ENCODE results near the gene TIAM1.

The TIAM1 gene

DNA sequence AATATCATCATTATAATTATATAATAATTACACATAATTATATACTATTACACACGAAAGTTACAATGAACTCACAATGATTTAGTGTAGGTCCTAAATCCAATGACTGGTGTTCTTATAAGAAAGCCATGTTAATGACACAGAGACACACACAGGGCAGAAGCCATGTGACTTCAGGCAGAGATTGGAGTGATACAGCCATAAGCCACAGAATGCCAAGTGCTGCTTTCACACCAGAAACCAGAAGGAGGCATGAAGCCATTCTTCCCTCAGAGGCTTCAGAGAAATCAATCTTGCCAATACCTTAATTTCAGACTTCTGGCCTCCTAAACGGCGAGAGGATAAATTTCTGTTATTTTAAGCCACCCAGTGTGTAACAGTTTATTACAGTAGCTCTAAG lies 158.4 kb downstream of the TIAM1 start:
- peaks cover 14% of the 10 kb centered on the region; the same call in 1 of the 2 replicates for H3K36me3 ChIP-seq (ENCODE audit: insufficient read depth, low read length)
- H3K9me3 ChIP-seq (ENCODE audit: insufficient read depth, low read depth, low read length): no peaks in the 10 kb centered on the region
- no peak overlapping the region for H3K4me3 ChIP-seq (ENCODE audit: low read length)
- no peak overlapping the region for H3K9ac ChIP-seq (ENCODE audit: low read depth, low read length)
- no peak overlapping the region for H3K27ac ChIP-seq (ENCODE audit: low read depth, low read length)
- 92% methylated on average over 3 of the region's 3 CpGs for WGBS
- H3K27me3 ChIP-seq (ENCODE audit: insufficient read depth, low read length): no peaks in the 10 kb centered on the region
- peaks cover 15% of the 10 kb centered on the region; the same call in 1 of the 2 replicates for H3K4me1 ChIP-seq (ENCODE audit: insufficient read depth, low read length)

DNA sequence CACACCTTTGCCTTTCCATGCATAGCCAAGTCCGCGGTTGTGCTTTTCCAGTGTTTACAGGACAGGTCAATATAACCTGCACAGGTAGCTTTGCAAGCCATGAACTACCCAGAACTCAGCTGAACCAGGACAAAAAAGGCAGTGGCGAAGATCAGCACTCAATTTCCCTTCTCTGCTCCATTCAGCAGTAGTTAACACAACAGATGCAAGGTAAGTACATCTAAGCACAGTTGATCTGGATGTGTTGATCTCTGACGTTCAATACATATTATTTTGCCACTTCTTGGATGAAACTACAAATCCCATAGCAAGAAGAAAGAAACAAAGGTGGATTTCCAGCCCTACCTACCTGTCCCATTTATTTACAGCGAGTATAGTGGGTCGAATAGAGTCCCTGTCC lies 159.2 kb downstream of the TIAM1 start:
- H3K27ac ChIP-seq (ENCODE audit: low read depth, low read length): no peak overlapping the region
- H3K9ac ChIP-seq (ENCODE audit: low read depth, low read length): no peak overlapping the region

DNA sequence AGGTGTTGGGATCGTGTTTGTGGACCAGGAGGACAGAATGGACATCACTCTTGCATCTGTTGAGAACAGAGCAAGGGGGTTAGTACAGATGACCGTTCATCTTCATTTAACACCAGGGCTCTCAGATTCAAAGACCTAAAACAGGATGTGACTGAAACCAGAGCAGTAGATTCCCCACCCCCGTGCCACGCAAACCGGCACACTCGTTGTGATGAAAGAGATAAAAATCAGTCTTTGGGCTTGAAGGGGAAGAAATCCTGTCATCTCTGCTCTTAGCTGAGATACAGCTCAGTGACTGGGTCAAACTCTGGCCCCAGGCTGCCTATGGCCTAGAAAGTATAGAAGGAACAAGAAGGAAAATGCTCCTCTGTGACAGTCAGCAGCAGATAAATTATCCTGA lies 159.6 kb downstream of the TIAM1 start:
- Histone ChIP-seq H3K9ac (ENCODE audit: low read depth, low read length) (no peak overlapping the region), H3K9me3 (ENCODE audit: insufficient read depth, low read depth, low read length) (no peaks in the 10 kb centered on the region), H3K4me3 (ENCODE audit: low read length) (no peak overlapping the region), H3K27ac (ENCODE audit: low read depth, low read length) (no peak overlapping the region), H3K27me3 (ENCODE audit: insufficient read depth, low read length) (no peaks in the 10 kb centered on the region), H3K4me1 (ENCODE audit: insufficient read depth, low read length) (peaks cover 15% of the 10 kb centered on the region; the same call in 1 of the 2 replicates), H3K36me3 (ENCODE audit: insufficient read depth, low read length) (peaks cover 14% of the 10 kb centered on the region; the same call in 1 of the 2 replicates)
- WGBS: 93% methylated on average over 6 of the region's 6 CpGs

More for the DNA sequence above, 159.2 kb downstream of the TIAM1 start:
- peaks cover 14% of the 10 kb centered on the region; the same call in 1 of the 2 replicates for H3K36me3 ChIP-seq (ENCODE audit: insufficient read depth, low read length)
- no peaks in the 10 kb centered on the region for H3K9me3 ChIP-seq (ENCODE audit: insufficient read depth, low read depth, low read length)
- 95% methylated on average over 5 of the region's 6 CpGs for WGBS
- no peaks in the 10 kb centered on the region for H3K27me3 ChIP-seq (ENCODE audit: insufficient read depth, low read length)
- H3K4me3 ChIP-seq (ENCODE audit: low read length): no peak overlapping the region
- peaks cover 15% of the 10 kb centered on the region; the same call in 1 of the 2 replicates for H3K4me1 ChIP-seq (ENCODE audit: insufficient read depth, low read length)

DNA sequence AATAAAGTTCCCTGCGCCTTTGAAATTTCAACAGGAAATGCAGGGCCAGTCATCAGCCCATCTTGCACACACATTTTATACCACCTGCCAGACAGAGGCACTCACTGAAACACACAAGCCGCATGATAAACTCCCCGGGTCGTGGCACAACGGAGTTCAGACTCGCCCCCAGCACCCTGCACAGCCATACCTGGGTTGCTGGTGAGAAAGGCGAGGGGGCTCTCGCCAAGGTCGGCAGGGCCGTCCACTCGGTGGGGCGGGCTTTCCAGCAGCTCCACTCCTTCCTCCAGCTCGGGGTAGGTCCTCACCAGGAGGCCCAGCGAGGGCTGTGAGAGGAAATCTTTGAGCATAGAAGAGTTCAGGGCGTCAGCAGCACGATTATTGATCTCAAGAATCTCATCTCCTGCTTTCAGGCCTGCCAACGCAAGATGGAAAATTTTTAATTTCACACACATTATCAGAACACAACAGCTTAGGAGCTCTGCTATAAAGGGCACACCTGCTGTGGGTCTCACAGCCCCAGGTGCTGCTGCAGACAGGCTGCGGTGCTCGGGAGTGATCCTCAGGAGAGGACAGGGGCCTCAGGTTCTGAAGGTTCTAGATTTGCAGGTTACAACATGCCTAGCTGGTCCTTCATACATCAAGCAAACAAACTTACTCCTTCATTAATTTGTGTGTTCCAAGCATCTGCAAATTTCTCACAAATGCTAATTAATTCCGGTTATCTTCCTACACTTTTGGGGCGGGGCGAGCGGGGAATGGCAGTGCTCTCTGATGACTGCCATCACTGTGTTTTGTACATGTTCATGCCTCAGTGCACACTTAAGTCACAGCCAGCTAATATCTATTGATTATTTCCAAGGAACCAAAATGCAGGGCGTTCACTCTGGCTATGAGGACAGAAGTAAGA lies 161.6 kb downstream of the TIAM1 start:
- peaks cover 14% of the 10 kb centered on the region; the same call in 1 of the 2 replicates for H3K36me3 ChIP-seq (ENCODE audit: insufficient read depth, low read length)
- WGBS: 93% methylated on average over 24 of the region's 24 CpGs

DNA sequence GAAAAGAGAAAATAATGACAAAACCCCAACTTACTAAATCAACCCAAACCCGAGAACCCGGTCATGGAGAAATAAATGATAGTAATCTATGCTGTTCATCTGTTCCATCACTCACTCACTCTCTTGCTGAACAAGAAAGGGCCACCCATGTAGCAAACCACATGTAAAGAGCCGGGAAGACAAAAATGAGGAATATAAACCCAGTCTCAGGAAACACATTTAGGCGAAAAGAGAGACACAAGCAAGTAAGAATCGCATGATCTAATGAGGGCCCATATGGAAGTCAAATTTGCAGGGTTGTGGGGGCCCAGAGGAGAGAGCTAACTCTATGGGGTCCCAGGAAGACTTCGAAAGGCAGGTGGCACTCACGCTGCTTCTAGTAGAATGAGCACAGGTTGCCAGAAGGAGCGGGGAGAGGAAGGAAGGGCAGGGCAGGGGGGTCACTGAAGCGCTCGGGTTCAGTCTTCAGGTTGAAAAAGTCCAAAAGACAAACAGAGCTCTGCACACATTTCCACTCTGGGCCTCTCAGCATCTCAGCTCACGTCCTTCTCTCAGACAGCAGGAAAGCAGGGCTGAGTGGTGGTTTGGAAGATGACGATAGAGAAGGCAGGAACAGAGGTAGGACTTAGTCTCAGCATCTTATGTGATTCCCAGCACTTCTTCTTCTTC lies 162.8 kb downstream of the TIAM1 start:
- H3K27ac ChIP-seq (ENCODE audit: low read depth, low read length): no peak overlapping the region
- H3K27me3 ChIP-seq (ENCODE audit: insufficient read depth, low read length): no peaks in the 10 kb centered on the region
- no peaks in the 10 kb centered on the region for H3K9me3 ChIP-seq (ENCODE audit: insufficient read depth, low read depth, low read length)
- no peaks in the 10 kb centered on the region for H3K4me1 ChIP-seq (ENCODE audit: insufficient read depth, low read length)
- 94% methylated on average over 12 of the region's 12 CpGs for WGBS
- peaks cover 14% of the 10 kb centered on the region; the same call in 1 of the 2 replicates for H3K36me3 ChIP-seq (ENCODE audit: insufficient read depth, low read length)
- H3K9ac ChIP-seq (ENCODE audit: low read depth, low read length): no peak overlapping the region
- no peak overlapping the region for H3K4me3 ChIP-seq (ENCODE audit: low read length)

More for the DNA sequence above, 161.6 kb downstream of the TIAM1 start:
- Histone ChIP-seq H3K27me3 (ENCODE audit: insufficient read depth, low read length) (no peaks in the 10 kb centered on the region), H3K9me3 (ENCODE audit: insufficient read depth, low read depth, low read length) (no peaks in the 10 kb centered on the region), H3K9ac (ENCODE audit: low read depth, low read length) (no peak overlapping the region), H3K4me3 (ENCODE audit: low read length) (no peak overlapping the region), H3K4me1 (ENCODE audit: insufficient read depth, low read length) (peaks cover 9% of the 10 kb centered on the region; the same call in 1 of the 2 replicates), H3K27ac (ENCODE audit: low read depth, low read length) (no peak overlapping the region)

DNA sequence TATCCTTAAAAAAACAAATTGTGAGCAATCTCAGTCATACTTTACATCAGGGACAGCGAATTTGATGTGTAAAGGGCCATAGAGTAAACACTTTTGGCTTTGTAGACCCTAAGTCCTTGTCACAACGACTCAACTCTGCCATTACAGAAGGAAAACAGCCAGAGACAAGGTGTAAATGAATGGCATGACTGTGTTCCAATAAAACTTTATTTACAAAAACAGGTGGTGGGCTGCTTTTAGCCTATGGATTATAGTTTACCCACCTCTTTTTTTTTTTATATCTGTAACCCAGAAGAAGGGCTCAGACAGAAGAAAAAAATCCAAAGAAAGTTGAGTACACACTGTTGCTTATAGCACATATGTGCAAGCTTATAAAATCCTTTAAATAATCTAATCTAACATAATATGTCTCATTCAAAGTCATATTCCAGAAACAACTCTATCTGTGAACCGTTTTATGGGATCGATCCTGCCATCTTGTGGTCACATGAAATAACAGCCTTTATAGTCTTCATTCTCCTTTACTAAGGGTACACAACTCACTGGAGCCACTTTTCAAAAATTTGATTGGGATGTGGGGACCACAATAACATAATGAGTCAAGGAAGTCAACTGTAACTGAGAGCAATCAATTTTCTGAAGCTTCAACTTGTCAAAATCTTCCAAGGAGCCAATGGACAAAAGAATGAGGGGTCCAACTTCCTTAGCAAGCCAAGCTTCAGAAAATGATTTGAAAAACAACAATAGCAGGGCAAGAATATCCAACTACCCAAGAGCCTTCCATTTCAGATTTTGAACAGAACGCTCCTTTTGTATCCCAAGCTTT lies 163.6 kb downstream of the TIAM1 start:
- Histone ChIP-seq H3K9me3 (ENCODE audit: insufficient read depth, low read depth, low read length) (no peaks in the 10 kb centered on the region), H3K27me3 (ENCODE audit: insufficient read depth, low read length) (no peaks in the 10 kb centered on the region), H3K9ac (ENCODE audit: low read depth, low read length) (no peak overlapping the region), H3K4me1 (ENCODE audit: insufficient read depth, low read length) (no peaks in the 10 kb centered on the region), H3K4me3 (ENCODE audit: low read length) (no peak overlapping the region), H3K36me3 (ENCODE audit: insufficient read depth, low read length) (peaks cover 12% of the 10 kb centered on the region; the same call in 1 of the 2 replicates), H3K27ac (ENCODE audit: low read depth, low read length) (no peak overlapping the region)
- WGBS: 59% methylated on average over 5 of the region's 5 CpGs

DNA sequence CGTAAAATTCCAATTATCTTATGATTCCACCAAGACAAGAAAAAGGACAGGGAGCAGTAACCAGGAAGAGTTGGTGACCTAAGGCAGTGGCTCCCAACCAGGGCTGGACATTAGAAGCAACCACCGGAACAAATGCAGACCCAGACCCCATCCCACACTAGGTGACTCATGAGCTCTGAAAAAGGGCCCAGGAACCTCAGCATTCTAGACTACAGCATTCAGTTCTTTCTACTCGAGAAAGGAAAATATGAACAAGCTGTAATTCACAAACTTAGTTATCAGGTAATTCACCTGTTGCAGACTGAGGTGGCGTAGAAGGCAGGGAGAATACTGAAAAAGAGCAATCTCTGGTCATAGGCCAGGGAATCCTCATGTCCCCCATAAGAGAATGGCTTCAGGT lies 167.3 kb downstream of the TIAM1 start:
- Histone ChIP-seq H3K9ac (ENCODE audit: low read depth, low read length) (no peak overlapping the region), H3K27me3 (ENCODE audit: insufficient read depth, low read length) (no peaks in the 10 kb centered on the region), H3K9me3 (ENCODE audit: insufficient read depth, low read depth, low read length) (no peaks in the 10 kb centered on the region), H3K27ac (ENCODE audit: low read depth, low read length) (no peak overlapping the region), H3K36me3 (ENCODE audit: insufficient read depth, low read length) (no peaks in the 10 kb centered on the region; the same call in 1 of the 2 replicates), H3K4me3 (ENCODE audit: low read length) (no peak overlapping the region), H3K4me1 (ENCODE audit: insufficient read depth, low read length) (peaks cover 21% of the 10 kb centered on the region; the same call in 1 of the 2 replicates)
- 98% methylated on average over 4 of the region's 4 CpGs for whole genome bisulfite sequencing

DNA sequence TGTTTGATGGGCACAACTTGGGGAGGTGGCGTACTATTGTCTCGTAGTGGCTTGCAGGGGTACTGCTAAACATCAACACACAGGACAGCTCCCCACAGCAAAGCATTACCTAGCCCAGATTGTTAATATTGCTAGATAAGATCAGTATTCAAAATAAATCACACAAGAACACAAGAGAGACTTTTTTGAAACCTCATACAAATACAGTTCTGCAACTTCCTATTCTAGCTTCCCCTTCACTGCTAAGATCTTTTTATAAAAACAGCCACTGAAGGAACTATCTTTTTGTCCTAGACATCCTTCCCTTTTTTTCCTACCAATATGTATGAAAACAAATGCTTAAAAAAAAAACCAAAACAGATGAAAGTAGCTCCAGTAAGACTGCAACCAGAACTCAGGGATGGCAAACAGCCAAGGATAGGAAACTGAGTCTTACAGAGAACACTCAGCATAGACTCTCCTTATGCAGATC lies 167.9 kb downstream of the TIAM1 start:
- Histone ChIP-seq H3K4me1 (ENCODE audit: insufficient read depth, low read length) (peaks cover 22% of the 10 kb centered on the region; the same call in 1 of the 2 replicates), H3K36me3 (ENCODE audit: insufficient read depth, low read length) (no peaks in the 10 kb centered on the region; the same call in 1 of the 2 replicates), H3K9ac (ENCODE audit: low read depth, low read length) (no peak overlapping the region), H3K9me3 (ENCODE audit: insufficient read depth, low read depth, low read length) (no peaks in the 10 kb centered on the region), H3K4me3 (ENCODE audit: low read length) (no peak overlapping the region), H3K27ac (ENCODE audit: low read depth, low read length) (no peak overlapping the region), H3K27me3 (ENCODE audit: insufficient read depth, low read length) (no peaks in the 10 kb centered on the region)
- 100% methylated on average over 2 of the region's 2 CpGs for WGBS

DNA sequence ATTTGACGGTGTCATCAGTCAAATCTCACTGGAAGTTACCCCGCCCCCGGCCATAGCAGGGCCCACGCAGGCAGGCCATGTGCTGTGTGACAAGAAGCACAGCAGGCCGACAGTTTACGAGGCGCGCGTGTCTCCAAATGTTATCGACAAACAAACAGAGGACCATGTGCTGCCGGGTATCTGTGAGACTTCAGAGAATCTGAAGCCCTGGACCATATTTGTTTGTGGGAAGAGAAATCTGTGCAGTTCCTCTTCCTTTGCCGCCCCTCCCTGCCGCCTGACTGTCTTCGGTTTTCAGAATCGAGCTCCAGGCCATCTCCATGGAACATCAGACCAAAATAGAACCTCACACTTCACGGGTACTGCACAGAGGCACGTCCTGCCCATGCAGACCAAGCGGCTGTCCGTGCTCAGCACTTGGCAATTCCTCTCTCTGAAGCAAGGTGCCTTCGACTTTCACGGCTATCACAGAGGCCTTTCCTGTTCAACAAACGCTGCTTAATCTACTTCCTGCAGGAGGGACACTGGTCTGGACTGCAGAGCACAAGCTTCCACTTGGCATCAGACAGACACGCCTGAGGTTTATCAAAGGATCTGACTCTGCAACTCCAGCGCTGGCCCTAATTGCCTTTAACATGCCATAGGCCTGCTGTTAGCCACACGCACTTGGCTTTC lies 170.0 kb downstream of the TIAM1 start:
- no peak overlapping the region for H3K9ac ChIP-seq (ENCODE audit: low read depth, low read length)
- WGBS: 87% methylated on average over 25 of the region's 25 CpGs
- H3K27me3 ChIP-seq (ENCODE audit: insufficient read depth, low read length): no peaks in the 10 kb centered on the region
- H3K4me1 ChIP-seq (ENCODE audit: insufficient read depth, low read length): peaks cover 22% of the 10 kb centered on the region; the same call in 1 of the 2 replicates
- no peaks in the 10 kb centered on the region; the same call in 1 of the 2 replicates for H3K36me3 ChIP-seq (ENCODE audit: insufficient read depth, low read length)
- H3K9me3 ChIP-seq (ENCODE audit: insufficient read depth, low read depth, low read length): no peaks in the 10 kb centered on the region
- H3K4me3 ChIP-seq (ENCODE audit: low read length): no peak overlapping the region
- H3K27ac ChIP-seq (ENCODE audit: low read depth, low read length): no peak overlapping the region

DNA sequence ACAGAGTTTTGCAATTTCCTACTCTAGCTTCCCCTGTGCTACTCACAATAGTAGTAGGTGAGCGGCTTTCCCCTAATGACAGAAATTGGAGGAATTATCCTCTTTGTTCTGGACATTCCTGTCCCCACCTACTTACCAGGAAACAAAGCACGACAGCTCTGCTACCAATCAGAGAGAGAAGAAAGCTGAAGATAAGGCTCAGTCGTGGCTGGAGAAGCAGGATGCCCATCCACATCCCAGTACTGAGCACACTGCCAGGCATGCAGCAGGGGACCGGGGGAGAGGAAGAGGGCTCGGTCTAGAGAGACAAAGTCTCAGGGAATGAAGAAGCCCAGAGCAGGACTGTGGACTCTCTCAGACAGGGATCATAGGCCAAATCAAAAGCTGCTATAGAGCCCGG lies 171.7 kb downstream of the TIAM1 start:
- H3K9ac ChIP-seq (ENCODE audit: low read depth, low read length): no peak overlapping the region
- H3K4me3 ChIP-seq (ENCODE audit: low read length): no peak overlapping the region
- no peaks in the 10 kb centered on the region for H3K27me3 ChIP-seq (ENCODE audit: insufficient read depth, low read length)
- H3K36me3 ChIP-seq (ENCODE audit: insufficient read depth, low read length): no peaks in the 10 kb centered on the region; the same call in 1 of the 2 replicates
- no peak overlapping the region for H3K27ac ChIP-seq (ENCODE audit: low read depth, low read length)
- H3K4me1 ChIP-seq (ENCODE audit: insufficient read depth, low read length): peaks cover 22% of the 10 kb centered on the region; the same call in 1 of the 2 replicates
- 73% methylated on average over 6 of the region's 6 CpGs for WGBS
- no peaks in the 10 kb centered on the region for H3K9me3 ChIP-seq (ENCODE audit: insufficient read depth, low read depth, low read length)

Data from HUES64 (cell line).